GM19035 (cell line): Measurements from ENCODE around the gene FTCD.

Experiments used
- ATAC-seq: cut with Tn5 transposase; IDR thresholded peaks from one replicate; pipeline ENCODE4 v1.9.1; 2021; ENCODE audit not compliant: unreplicated experiment

FTCD gene

DNA sequence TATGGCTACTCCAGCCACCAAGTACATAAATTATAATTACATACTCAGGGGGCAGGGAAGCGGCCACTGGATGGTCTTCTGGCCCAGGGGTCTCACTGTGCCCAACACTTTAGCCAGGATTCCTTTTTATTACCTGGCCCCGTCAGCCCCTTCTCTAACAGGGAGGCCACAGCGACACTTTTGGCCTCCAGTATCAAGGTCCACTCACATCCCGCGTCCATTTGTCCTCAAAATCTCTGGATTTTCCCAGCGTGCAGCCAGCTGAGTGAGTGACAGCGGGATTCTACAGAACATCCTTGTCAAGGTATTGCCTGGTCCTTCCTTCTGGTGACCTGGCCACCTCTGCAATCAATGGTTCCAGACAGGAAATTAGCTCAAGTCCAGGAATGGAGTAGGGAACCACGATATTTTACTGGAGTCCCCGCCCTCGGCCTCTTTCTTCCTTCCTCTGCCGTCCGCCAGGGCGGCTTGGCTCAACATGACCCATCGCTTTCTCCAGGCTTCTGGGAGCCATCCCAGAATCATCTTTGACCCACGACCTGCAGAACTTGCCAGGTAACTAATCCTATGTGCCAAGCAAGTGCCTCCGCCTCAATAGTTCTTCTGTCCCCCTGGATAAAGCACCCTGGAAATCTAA is 60.2 kb downstream of the FTCD start:
- ATAC-seq = no peak

DNA sequence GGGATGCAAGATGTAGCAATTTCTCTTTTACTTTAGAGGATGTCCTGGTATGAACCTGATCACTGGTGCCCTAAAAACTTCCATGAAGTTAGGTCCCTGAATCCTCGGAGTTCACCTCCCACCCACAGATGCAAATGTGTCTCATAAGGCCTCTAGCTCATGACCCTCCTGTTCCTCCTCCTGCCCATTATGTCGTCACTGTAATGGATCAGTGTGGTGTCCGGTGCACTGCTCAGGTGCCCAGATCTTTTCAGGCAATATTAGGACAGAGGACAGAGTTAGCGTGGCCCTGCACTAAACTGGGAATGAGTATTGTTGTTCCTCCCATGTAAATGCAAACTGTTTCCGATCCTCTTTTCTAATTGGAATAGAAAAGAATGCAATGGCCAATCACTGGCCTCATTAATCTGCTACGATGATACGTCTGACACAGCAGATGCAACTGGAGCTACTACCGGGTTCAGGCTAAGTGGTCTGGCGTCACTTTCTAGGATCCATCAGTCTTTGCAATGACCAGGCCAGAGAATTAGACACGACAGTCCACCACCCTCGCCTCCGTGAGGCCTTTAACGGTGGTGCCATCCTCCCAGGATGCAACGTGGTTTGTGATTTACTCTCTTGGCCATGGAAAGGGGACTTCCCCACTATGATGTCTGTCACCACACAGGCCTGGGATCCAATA is 60.8 kb downstream of the FTCD start:
- no peak for ATAC-seq

GRCh38 chr21:46093668-46094400 is 61.5 kb downstream of the FTCD start:
- no peak for ATAC-seq

- ATAC-seq = no peak
These were observed 62.3 kb downstream of the FTCD start for GRCh38 chr21:46092811-46093667.

DNA sequence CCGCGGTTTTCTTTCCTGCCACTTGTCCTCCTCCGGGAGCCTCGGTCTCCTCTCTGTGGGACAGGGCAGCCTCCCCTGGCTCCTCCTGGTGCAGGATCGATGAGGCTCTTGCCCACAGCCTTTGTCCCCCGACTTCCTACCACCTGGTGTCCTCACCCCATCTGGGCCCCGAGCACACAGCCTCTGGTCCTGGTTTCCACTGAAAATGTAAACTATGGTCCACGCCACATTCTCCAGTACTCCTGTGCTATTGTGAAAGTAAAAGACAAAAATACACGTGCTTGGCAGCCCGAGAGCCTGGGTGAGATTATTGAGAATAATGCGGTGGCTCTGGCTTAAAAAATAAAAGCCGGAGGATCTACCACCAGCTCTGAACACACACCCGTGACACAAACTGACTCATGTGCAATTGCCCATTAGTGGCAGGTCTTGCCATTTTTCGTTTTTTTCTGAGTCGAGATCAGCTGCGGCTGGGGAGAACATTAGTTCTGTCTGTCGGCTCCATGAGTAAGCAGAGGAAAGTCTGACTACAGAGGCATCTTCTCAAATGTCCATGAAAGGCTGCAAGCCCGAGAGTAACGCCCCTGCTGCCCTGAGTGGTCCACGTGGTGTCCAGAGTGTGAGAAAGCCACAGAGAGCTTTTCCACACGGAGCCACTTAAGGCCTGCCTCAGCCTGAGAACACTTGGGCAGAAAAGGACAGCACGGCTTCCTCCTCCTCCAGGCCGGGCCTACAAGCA is 63.2 kb downstream of the FTCD start:
- no peak for ATAC-seq

GRCh38 chr21:46091631-46092025 is 63.8 kb downstream of the FTCD start:
- no peak for ATAC-seq

- ATAC-seq = no peak
These were observed 64.3 kb downstream of the FTCD start for GRCh38 chr21:46091118-46091517.

GRCh38 chr21:46089285-46089684 is 66.1 kb downstream of the FTCD start:
- no peak for ATAC-seq

GRCh38 chr21:46088189-46088588 is 67.2 kb downstream of the FTCD start:
- ATAC-seq = no peak

DNA sequence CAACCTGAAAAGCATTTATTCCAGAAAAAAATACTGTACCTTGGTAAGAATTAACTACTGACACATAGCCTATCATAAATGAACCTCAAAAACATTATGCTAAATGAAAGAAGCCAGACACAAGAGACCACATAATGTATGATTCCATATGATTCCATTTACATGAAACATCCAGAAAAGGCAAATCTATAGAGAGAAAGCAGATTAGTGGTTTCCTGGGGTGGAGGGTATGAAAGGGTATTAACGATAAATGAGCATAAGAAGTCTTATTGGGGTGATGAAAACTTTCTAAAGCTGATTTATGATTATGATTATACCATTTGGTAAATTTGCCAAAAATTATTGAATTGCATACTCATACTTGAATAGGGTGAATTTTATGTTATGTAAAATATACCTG is 67.7 kb downstream of the FTCD start:
- no peak for ATAC-seq
